Small intestine (tissue), 7 donors: Measurements from ENCODE around the gene CDT1. TPM values are rescaled to one million over a fixed set of nuclear protein-coding genes. Genes with fewer than 3 reads are reported as not detected.
A peak's percentile ranks its signal among the peaks of the same experiment; 100 is the strongest.

ENCODE experiments used
- DNase-seq, 2 donors: peaks; one replicate each; pipeline versions ENCODE4 v3.0.0 to v3.0.0-alpha.2; 2013
- FAIRE-seq: peaks from 2 replicates; lab custom pipeline; 2012; peaks lifted over from hg19 to GRCh38; lab: Jason Lieb, UNC
- H3K27ac ChIP-seq, 3 donors: one replicate each; pipeline ENCODE4 v1.5.1; 2013; ENCODE audit warnings: low read length in 2 of 3, mild to moderate bottlenecking in 2 of 3, control low read depth in 1 of 3, inconsistent platforms in 1 of 3, low read depth in 1 of 3, moderate library complexity in 1 of 3
- H3K27me3 ChIP-seq, 3 donors: one replicate each; pipeline ENCODE4 v1.6.1; 2013; ENCODE audit warnings: low read length in 3 of 3, inconsistent platforms in 1 of 3; ENCODE audit not compliant: control insufficient read depth in 3 of 3, insufficient read depth in 3 of 3
- H3K36me3 ChIP-seq, 3 donors: one replicate each; pipeline ENCODE4 v1.6.1; 2013; ENCODE audit warnings: low read length in 3 of 3, inconsistent platforms in 1 of 3, low read depth in 1 of 3, mild to moderate bottlenecking in 1 of 3, moderate library complexity in 1 of 3; ENCODE audit not compliant: control insufficient read depth in 3 of 3, insufficient read depth in 2 of 3
- H3K4me1 ChIP-seq, 3 donors: one replicate each; pipeline ENCODE4 v1.6.1; 2013; ENCODE audit warnings: low read length in 2 of 3, inconsistent platforms in 1 of 3, low read depth in 1 of 3, mild to moderate bottlenecking in 1 of 3, moderate library complexity in 1 of 3; ENCODE audit not compliant: control insufficient read depth in 3 of 3, insufficient read depth in 2 of 3
- H3K4me3 ChIP-seq, 3 donors: one replicate each; pipeline ENCODE4 v1.5.1; 2013; ENCODE audit warnings: low read length in 3 of 3, control low read depth in 1 of 3, inconsistent platforms in 1 of 3, low read depth in 1 of 3, mild to moderate bottlenecking in 1 of 3, moderate library complexity in 1 of 3
- H3K9me3 ChIP-seq, 2 donors: one replicate each; pipeline ENCODE4 v1.6.1; 2013; ENCODE audit warnings: low read depth in 1 of 2, low read length in 1 of 2; ENCODE audit not compliant: control insufficient read depth in 2 of 2, insufficient read depth in 1 of 2
- WGBS, 3 donors: extraction: QIAGEN DNeasy Blood & Tissue Kit; methylation state at CpG; one replicate each; pipeline ENCODE4 v1.1.7; 2013; 5-methylcytosine and 5-hydroxymethylcytosine counted together
- polyA plus RNA-seq, 4 donors: library from polyadenylated mRNA; stranded (reverse) in 3 of 4; unstranded in 1 of 4; fragments of 200-250 nt in 3 of 4; fragments of 120-200 nt in 1 of 4; gene quantifications; one replicate each; pipeline versions ENCODE4 v1.2.1 to v1.2.3, GENCODE V29; 2013
- donor health status: healthy with polysubstance abuse.
- donor health status: control.
- donor health status: control.
- donor health status: Bipolar disorder and iron deficiency.
- donor health status: healthy.

CDT1 gene
- polyA plus RNA-seq, 4 donors = 1.1 to 16.7 (median 9.0) TPM

GRCh38 chr16:88778271-88778525, 25.4 kb upstream of the CDT1 start:
- Histone ChIP-seq H3K27ac (no peak overlapping the region), H3K4me1 (peaks cover 3 to 48% (median 19%) of the 10 kb centered on the region in 3 donors), H3K27me3 (no peaks in the 10 kb centered on the region), H3K36me3 (peaks cover 0 to 50% (median 0%) of the 10 kb centered on the region in 3 donors), H3K4me3 (no peak overlapping the region), H3K9me3 (no peaks in the 10 kb centered on the region)
- no peak for DNase-seq
- no peak for FAIRE-seq
- WGBS, 3 donors = 71 to 75% (median 72%) methylated on average over 7 of the region's 7 CpGs

- FAIRE-seq (no peak), DNase-seq (no peak)
- WGBS, 3 donors = 86 to 92% (median 88%) methylated on average over 29 to 30 of the region's 30 CpGs
- peaks cover 3 to 47% (median 20%) of the 10 kb centered on the region in 3 donors for H3K4me1 ChIP-seq
- no peak overlapping the region for H3K4me3 ChIP-seq
- no peak overlapping the region for H3K27ac ChIP-seq
- H3K27me3 ChIP-seq = no peaks in the 10 kb centered on the region
- no peaks in the 10 kb centered on the region for H3K9me3 ChIP-seq
- H3K36me3 ChIP-seq = peaks cover 0 to 50% (median 0%) of the 10 kb centered on the region in 3 donors
Observed at GRCh38 chr16:88778541-88779065, 25.0 kb upstream of the CDT1 start.

- FAIRE-seq (no peak), DNase-seq (no peak)
- no peaks in the 10 kb centered on the region for H3K27me3 ChIP-seq
- peaks cover 0 to 45% (median 0%) of the 10 kb centered on the region in 3 donors for H3K36me3 ChIP-seq
- peaks cover 3 to 41% (median 20%) of the 10 kb centered on the region in 3 donors for H3K4me1 ChIP-seq
- no peaks in the 10 kb centered on the region for H3K9me3 ChIP-seq
- peak overlapping the region in 2 of 3 donors; percentile 4 to 29 for H3K27ac ChIP-seq
- no peak overlapping the region for H3K4me3 ChIP-seq
- 59 to 71% (median 69%) methylated on average over 33 to 34 of the region's 34 CpGs for WGBS, 3 donors
Observed at GRCh38 chr16:88779406-88780141, 24.0 kb upstream of the CDT1 start.

- H3K4me1 ChIP-seq = peaks cover 3 to 40% (median 20%) of the 10 kb centered on the region in 3 donors
Observed at GRCh38 chr16:88780142-88781062, 23.2 kb upstream of the CDT1 start.

GRCh38 chr16:88781140-88782077, 22.2 kb upstream of the CDT1 start:
- Histone ChIP-seq H3K27me3 (no peaks in the 10 kb centered on the region), H3K4me1 (peaks cover 3 to 44% (median 20%) of the 10 kb centered on the region in 3 donors), H3K4me3 (no peak overlapping the region), H3K36me3 (peaks cover 0 to 36% (median 0%) of the 10 kb centered on the region in 3 donors), H3K9me3 (no peaks in the 10 kb centered on the region), H3K27ac (peak overlapping the region in 2 of 3 donors; percentile 60 to 71)
- WGBS, 3 donors = 61 to 74% (median 67%) methylated on average over 24 to 28 of the region's 28 CpGs
- DNase-seq = no peak
- FAIRE-seq = no peak

More at GRCh38 chr16:88780142-88781062, 23.2 kb upstream of the CDT1 start:
- Histone ChIP-seq H3K27ac (peak overlapping the region; percentile 28 to 54 (median 29)), H3K27me3 (no peaks in the 10 kb centered on the region), H3K4me3 (no peak overlapping the region), H3K9me3 (no peaks in the 10 kb centered on the region), H3K36me3 (peaks cover 0 to 42% (median 0%) of the 10 kb centered on the region in 3 donors)
- FAIRE-seq (no peak), DNase-seq (peak in 1 of 2 donors; percentile 49)
- WGBS, 3 donors = 36 to 48% (median 39%) methylated on average over 13 of the region's 13 CpGs

- H3K4me1 ChIP-seq = peaks cover 3 to 51% (median 20%) of the 10 kb centered on the region in 3 donors
- DNase-seq = no peak
- no peak for FAIRE-seq
- H3K27me3 ChIP-seq = no peaks in the 10 kb centered on the region
- WGBS, 3 donors = 58 to 74% (median 66%) methylated on average over 16 of the region's 16 CpGs
- H3K36me3 ChIP-seq = peaks cover 0 to 23% (median 0%) of the 10 kb centered on the region in 3 donors
- H3K27ac ChIP-seq = peak overlapping the region in 2 of 3 donors; percentile 71 to 83
- no peak overlapping the region for H3K4me3 ChIP-seq
- no peaks in the 10 kb centered on the region for H3K9me3 ChIP-seq
Observed at GRCh38 chr16:88782454-88783390, 20.9 kb upstream of the CDT1 start.
